HG02571 (cell line): ENCODE measurements around the gene NABP2.
"Not testable (repeated sequence)": the region's sequence is repeated elsewhere in the genome, so short reads cannot be mapped to it uniquely, and the experiment has no call there.

ENCODE experiments used
- ATAC-seq: cut with Tn5 transposase; IDR thresholded peaks from one replicate; pipeline ENCODE4 v1.9.1; 2021; ENCODE audit warnings: mild to moderate bottlenecking, moderate library complexity; ENCODE audit not compliant: unreplicated experiment

NABP2 gene

DNA sequence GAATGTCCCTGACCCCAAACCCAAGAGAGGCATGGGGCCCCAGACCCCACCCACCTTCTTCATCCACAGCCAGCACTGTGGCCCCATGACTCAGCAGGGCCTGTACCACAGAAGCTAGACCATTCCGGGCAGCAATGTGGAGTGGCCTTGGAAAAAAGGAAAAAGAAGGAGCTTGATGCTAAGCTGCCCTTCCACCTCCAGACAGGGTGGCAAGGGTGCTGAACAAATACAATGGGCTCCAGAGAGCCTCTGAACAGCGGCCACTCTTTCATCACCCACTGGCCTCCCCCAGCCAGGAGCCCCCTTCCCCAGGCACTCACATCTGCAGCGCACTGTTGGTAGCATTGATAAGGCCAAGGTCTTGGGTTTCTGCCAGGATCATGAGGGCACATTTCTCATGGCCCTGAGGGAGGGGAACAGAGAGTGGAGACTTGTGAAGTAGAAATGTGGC is 19.6 kb downstream of the NABP2 start:
- ATAC-seq: no peak

DNA sequence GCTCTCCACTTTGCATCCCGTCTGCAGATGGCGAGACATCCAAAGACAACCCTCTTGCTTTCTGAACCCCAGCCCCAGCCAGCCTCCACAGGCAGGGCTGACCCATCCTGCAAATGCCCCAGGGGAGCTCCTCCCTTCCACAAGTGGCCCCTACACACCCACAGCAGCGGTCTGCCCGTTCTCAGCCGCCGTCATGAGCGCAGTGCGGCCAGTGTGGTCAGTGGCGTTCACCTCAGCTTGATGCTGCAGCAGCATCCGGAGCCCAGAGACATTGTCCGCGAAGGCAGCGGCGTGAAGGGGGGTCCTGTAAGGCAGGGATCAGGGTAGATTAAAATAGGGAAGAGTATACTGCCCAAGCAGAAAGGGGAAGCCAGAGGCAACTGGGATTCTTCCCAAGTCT is 20.4 kb downstream of the NABP2 start:
- no peak for ATAC-seq

GRCh38 chr12:56247923-56248322 is 23.8 kb downstream of the NABP2 start:
- ATAC-seq: no peak

GRCh38 chr12:56248711-56249110 is 24.6 kb downstream of the NABP2 start:
- no peak for ATAC-seq

DNA sequence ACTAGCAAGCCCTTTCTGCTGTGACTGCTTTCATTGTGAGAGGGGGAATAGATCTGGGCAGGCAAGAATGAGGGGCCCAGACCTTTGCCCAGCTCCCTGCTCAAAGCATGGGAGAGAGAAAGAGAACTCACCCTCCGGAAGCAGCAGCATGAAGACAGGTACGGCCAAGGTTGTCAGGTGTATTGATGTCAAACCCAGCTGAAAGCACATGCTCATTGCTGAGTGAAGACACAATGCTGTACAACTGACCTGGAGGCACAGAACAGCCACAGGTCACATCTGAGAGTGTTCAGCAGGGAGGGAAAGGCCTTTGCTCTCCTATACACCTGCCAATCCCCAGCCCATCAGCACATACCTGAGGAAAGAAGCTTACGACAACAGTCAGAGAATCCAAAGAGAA is 28.5 kb downstream of the NABP2 start:
- ATAC-seq: no peak

DNA sequence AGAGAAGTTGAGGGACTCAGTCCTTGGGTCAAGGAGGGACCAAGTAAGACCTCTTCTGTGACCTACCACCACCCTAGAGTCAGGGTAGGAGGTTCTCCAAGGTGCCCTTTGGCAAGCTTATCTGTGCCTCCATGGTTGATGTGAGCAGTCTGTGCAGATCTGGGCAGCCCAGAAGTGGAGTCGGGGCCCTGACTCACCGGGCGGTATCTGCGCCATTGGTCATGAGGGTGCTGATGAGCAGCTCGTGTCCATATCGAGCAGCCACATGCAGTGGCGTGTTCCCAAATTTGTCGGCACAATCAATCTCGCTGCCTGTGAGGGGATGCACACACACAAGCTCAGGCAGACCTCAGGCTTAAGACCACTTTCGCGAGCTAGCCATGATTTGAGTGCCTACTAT is 28.9 kb downstream of the NABP2 start:
- no peak for ATAC-seq

GRCh38 chr12:56255671-56256070 is 31.5 kb downstream of the NABP2 start:
- ATAC-seq: no peak

DNA sequence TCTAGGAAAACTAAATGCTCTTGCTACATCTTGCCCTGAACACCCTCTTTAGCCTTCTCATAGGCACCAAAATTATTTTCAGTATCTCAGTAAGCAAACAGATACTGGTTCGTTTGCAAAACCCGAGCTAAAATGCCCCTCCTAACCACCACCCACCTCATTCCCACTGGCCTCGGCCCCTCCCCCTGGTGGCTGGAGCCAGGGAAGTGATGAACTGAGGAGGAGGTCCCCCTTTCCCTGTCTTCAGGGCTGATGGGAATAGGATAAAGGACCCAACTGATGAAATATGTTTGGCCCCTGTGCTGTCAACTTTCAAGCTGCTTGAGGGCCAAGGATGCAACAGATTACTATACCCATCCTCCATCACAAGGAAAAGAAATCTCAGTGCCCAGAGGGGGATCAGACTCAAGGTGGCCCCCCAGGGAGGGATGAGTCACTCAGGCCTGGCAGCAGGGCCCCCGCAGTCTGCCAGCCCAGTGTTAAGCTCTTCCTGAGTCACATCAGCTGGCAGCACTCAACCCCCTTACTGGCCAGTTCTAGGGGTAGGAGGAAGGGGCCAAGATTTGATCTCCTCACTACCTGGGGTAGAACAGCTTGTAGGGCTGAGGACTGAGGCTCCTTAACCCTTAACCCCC is 32.3 kb downstream of the NABP2 start:
- ATAC-seq: no peak

DNA sequence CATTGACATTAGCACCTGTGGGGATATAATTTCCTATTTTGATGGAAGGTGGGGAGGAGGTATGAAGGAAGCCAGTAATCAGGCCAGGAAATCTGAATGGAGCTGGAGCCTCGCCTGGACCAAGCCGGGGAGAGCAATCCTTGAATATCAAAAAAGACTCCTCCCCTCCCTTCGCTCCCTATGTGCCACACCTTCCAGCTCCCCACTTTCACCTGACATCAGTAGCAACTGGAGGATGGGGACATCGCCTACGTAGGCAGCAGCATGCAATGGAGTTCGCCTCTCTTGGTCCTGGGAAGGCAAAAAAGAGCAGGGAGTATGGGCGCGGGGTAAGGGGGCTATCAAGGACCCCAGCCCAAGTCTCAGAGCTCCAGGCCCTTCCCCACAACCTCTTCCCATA is 32.9 kb downstream of the NABP2 start:
- ATAC-seq: no peak

DNA sequence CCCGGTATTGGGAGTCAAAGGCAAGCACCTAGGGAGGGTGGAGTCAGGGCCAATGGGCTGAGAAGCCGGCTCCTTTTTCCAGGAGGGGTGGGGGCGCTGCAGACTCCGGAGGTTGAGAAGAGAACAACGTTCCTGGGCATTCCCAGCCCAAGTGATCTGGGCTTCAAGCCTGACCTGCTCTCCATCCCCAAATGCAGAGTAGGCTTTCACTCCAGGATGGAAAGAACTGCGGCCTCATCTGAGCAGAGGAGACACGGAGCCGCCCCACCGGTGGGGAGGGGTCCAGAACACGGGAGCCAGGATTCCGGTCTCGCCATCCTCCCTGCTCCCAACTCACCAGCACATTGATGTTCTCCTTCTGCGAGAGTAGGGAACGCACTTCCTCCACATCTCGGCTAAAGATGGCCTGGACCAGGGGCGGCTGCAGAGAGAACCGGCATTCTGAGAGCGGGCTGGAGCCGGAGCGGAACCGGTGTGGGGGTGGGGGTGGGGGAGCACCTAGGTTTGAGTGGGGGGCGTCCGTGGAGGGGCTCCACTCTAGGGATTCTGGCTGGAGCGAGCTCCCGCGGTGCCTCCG is 33.4 kb downstream of the NABP2 start:
- peak; percentile 13 for ATAC-seq

- peak; percentile 93 for ATAC-seq
Measured at GRCh38 chr12:56258068-56258819, 34.1 kb downstream of the NABP2 start, which contains the start of gene ANKRD52. ANKRD52 (minus strand) TSS chr12:56258384; CDS start chr12:56258269, 115 bp downstream.

DNA sequence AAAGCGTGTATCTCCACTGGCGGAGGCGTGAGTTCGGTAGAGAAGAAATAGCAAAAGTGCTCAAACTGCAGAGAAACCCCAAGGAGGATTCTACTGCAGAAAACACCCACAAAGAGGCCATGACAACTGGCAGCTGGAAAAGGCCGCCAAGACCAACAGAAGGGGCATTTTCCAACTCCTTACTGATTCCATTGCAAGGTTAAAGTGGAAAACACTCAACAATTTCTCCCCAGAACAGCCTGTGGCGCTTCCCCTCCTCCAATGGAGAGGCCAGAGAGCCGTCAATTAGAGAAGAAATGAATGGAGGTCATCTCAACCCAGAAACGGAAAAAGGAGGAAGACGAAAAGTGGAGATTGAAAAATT is 34.7 kb downstream of the NABP2 start:
- no peak for ATAC-seq

- ATAC-seq: no peak
Measured at GRCh38 chr12:56260380-56260779, 36.2 kb downstream of the NABP2 start.

- no peak for ATAC-seq
Measured at GRCh38 chr12:56260921-56261320, 36.8 kb downstream of the NABP2 start.

- no peak for ATAC-seq
Measured at GRCh38 chr12:56261503-56262232, 37.5 kb downstream of the NABP2 start.

GRCh38 chr12:56262955-56263354 is 38.8 kb downstream of the NABP2 start:
- ATAC-seq: not testable (repeated sequence)

DNA sequence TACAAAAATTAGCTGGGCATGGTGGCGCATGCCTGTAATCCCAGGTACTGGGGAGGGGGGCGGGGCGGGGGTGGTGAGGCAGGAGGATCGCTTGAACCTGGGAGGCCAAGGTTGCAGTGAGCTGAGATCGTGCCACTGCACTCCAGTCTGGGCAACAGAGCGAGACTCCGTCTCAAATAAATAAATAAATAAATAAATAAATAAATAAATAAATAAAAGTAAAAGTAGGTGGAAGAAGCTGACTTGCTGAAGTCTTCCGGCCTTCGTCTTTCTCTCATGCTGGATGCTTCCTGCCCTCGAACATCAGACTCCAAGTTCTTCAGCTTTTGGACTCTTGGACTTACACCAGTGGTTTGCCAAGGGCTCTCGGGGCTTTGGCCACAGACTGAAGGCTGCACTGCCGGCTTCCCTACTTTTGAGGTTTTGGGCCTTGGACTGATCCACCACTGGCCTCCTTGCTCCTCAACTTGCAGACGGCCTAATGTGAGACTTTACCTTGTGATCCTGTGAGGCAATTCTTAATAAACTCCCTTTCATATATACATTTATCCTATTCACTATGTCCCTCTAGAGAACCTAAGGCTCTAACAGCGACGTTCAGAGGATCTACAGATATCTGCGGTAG is 42.0 kb downstream of the NABP2 start:
- not testable (repeated sequence) for ATAC-seq

GRCh38 chr12:56266693-56267442 is 42.7 kb downstream of the NABP2 start, which contains the start of gene COQ10A:
COQ10A (plus strand) TSS chr12:56266942; CDS start chr12:56267119, 177 bp downstream.
- ATAC-seq: peak; percentile 80

- no peak for ATAC-seq
Measured at GRCh38 chr12:56267443-56268071, 43.4 kb downstream of the NABP2 start.

GRCh38 chr12:56271031-56271430 is 46.9 kb downstream of the NABP2 start:
- no peak for ATAC-seq
